Activated B cell treated with CpG ODN at 0.5 μM for 24 hours (primary cell): ENCODE data around the gene ASB1. TPM values are rescaled to one million over a fixed set of nuclear protein-coding genes. Genes with fewer than 3 reads are reported as not detected.

Experiments used
- ATAC-seq: fragments of 200-7000 bp; cut with Tn5 transposase; one replicate; pipeline ENCODE4 v1.10.0; 2021; ENCODE audit warnings: low read depth, mild to moderate bottlenecking, moderate library complexity
- CTCF ChIA-PET: fragments of 350-600 bp; sonication (Branson Sonifier 250); formaldehyde crosslinking; loops from one replicate; lab custom pipeline; 2021; ENCODE audit warnings: antibody characterized with exemption; lab: Charles Lee
- POLR2A ChIA-PET: fragments of 350-600 bp; sonication (Branson Sonifier 250); formaldehyde crosslinking; loops from one replicate; lab custom pipeline; 2021; ENCODE audit warnings: antibody characterized with exemption; lab: Charles Lee
- DNase-seq: peaks from one replicate; pipeline ENCODE4 v3.0.0; 2022
- H3K27ac Mint-ChIP-seq: one replicate; pipeline ENCODE4 v1.8.0; 2020; ENCODE audit warnings: mixed read lengths
- H3K27me3 Mint-ChIP-seq: one replicate; pipeline ENCODE4 v1.8.0; 2021; ENCODE audit warnings: mixed read lengths
- H3K36me3 Mint-ChIP-seq: one replicate; pipeline ENCODE4 v1.8.0; 2021; ENCODE audit warnings: low read depth, mixed read lengths
- H3K4me1 Mint-ChIP-seq: one replicate; pipeline ENCODE4 v1.8.0; 2021; ENCODE audit warnings: mixed read lengths
- H3K4me3 Mint-ChIP-seq: one replicate; pipeline ENCODE4 v1.8.0; 2020; ENCODE audit warnings: mild to moderate bottlenecking, mixed read lengths
- H3K9me3 Mint-ChIP-seq: one replicate; pipeline ENCODE4 v1.8.0; 2020; ENCODE audit warnings: mixed read lengths
- CTCF ChIP-seq: fragments of 200-600 bp; IDR thresholded peaks from one replicate; pipeline ENCODE4 v1.8.0; 2022; ENCODE audit warnings: antibody characterized with exemption, mild to moderate bottlenecking
- intact Hi-C: fragments of 100-400 bp; cut with micrococcal nuclease; formaldehyde crosslinking; loops from one replicate; pipeline ENCODE4 v1.15.1; 2024
- total RNA-seq: library from RNA; stranded (reverse); gene quantifications from 2 replicates; pipeline ENCODE4 v1.2.3, GENCODE V29; 2022

Gene ASB1
- total RNA-seq, 1 donor from 2014 or later, result 49.8 TPM

GRCh38 chr2:238434846-238435751, 8.4 kb downstream of the ASB1 start:
- intact Hi-C loops, result no loop called here
- H3K4me3 Mint-ChIP-seq, result no peak overlapping the region
- POLR2A ChIA-PET, result no interaction called here

GRCh38 chr2:238435752-238436096, 9.0 kb downstream of the ASB1 start:
- ATAC-seq (no peak), DNase-seq (no peak)
- H3K36me3 Mint-ChIP-seq, result peaks cover 81% of the 10 kb centered on the region
- H3K4me1 Mint-ChIP-seq, result peaks cover 11% of the 10 kb centered on the region
- CTCF ChIA-PET, result no interaction called here
- POLR2A ChIA-PET, result no interaction called here
- TF ChIP-seq CTCF, result no peak
- intact Hi-C loops, result no loop called here
- H3K9me3 Mint-ChIP-seq, result no peaks in the 10 kb centered on the region
- no peak overlapping the region for H3K27ac Mint-ChIP-seq
- no peak overlapping the region for H3K4me3 Mint-ChIP-seq
- no peaks in the 10 kb centered on the region for H3K27me3 Mint-ChIP-seq

More at GRCh38 chr2:238434846-238435751, 8.4 kb downstream of the ASB1 start:
- DNase-seq (no peak), ATAC-seq (no peak)
- TF ChIP-seq CTCF, result no peak
- Mint-ChIP-seq H3K27ac (no peak overlapping the region), H3K9me3 (no peaks in the 10 kb centered on the region), H3K27me3 (no peaks in the 10 kb centered on the region), H3K36me3 (peaks cover 81% of the 10 kb centered on the region), H3K4me1 (peaks cover 12% of the 10 kb centered on the region)
- CTCF ChIA-PET, result no interaction called here

GRCh38 chr2:238438856-238439849, 12.4 kb downstream of the ASB1 start:
- peaks cover 85% of the 10 kb centered on the region for H3K36me3 Mint-ChIP-seq
- no peak for ATAC-seq
- intact Hi-C loops, result no loop called here
- POLR2A ChIA-PET, result no interaction called here
- peaks cover 24% of the 10 kb centered on the region for H3K4me1 Mint-ChIP-seq
- CTCF ChIA-PET, result no interaction called here
- H3K9me3 Mint-ChIP-seq, result no peaks in the 10 kb centered on the region
- H3K27me3 Mint-ChIP-seq, result no peaks in the 10 kb centered on the region
- no peak for TF ChIP-seq CTCF
- H3K27ac Mint-ChIP-seq, result no peak overlapping the region
- no peak overlapping the region for H3K4me3 Mint-ChIP-seq
- DNase-seq, result no peak

GRCh38 chr2:238439917-238440316, 13.2 kb downstream of the ASB1 start:
- no peak for ATAC-seq
- peaks cover 85% of the 10 kb centered on the region for H3K36me3 Mint-ChIP-seq
- DNase-seq, result no peak
- no peak for TF ChIP-seq CTCF
- H3K9me3 Mint-ChIP-seq, result no peaks in the 10 kb centered on the region
- ChIA-PET CTCF (no interaction called here), POLR2A (no interaction called here)
- no peak overlapping the region for H3K4me3 Mint-ChIP-seq
- H3K27ac Mint-ChIP-seq, result no peak overlapping the region
- no peaks in the 10 kb centered on the region for H3K27me3 Mint-ChIP-seq
- intact Hi-C loops, result no loop called here
- peaks cover 24% of the 10 kb centered on the region for H3K4me1 Mint-ChIP-seq

DNA sequence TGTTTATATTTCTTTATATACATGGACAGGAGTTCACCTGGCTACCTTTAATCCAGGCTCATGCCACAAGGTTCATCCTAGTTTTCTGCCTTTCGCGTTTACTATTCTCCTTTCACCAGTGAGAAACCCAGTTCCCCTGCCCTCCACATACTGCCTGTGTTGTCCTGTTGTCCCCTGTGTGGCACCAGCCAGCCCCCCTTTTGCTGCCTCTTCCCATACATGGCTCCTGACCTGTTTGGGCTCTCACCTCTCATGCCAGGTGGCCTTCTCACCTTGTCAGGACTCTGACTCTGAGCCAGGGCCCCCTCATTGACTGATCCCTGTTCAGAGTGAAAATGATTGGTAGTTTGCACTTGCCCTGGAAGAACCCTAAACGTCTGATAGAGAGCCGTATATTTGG, 13.6 kb downstream of the ASB1 start:
- Mint-ChIP-seq H3K27ac (no peak overlapping the region), H3K9me3 (no peaks in the 10 kb centered on the region), H3K4me1 (peaks cover 24% of the 10 kb centered on the region), H3K36me3 (peaks cover 85% of the 10 kb centered on the region), H3K4me3 (no peak overlapping the region), H3K27me3 (no peaks in the 10 kb centered on the region)
- intact Hi-C loops, result no loop called here
- ChIA-PET CTCF (no interaction called here), POLR2A (no interaction called here)
- TF ChIP-seq CTCF, result no peak
- ATAC-seq, result no peak
- no peak for DNase-seq
